ENCODE data around the gene HCAR3. TPM values are rescaled to one million over a fixed set of nuclear protein-coding genes. Genes with fewer than 3 reads are reported as not detected.

HCAR3 gene
- total RNA-seq, 1 donor, result not detected

DNA sequence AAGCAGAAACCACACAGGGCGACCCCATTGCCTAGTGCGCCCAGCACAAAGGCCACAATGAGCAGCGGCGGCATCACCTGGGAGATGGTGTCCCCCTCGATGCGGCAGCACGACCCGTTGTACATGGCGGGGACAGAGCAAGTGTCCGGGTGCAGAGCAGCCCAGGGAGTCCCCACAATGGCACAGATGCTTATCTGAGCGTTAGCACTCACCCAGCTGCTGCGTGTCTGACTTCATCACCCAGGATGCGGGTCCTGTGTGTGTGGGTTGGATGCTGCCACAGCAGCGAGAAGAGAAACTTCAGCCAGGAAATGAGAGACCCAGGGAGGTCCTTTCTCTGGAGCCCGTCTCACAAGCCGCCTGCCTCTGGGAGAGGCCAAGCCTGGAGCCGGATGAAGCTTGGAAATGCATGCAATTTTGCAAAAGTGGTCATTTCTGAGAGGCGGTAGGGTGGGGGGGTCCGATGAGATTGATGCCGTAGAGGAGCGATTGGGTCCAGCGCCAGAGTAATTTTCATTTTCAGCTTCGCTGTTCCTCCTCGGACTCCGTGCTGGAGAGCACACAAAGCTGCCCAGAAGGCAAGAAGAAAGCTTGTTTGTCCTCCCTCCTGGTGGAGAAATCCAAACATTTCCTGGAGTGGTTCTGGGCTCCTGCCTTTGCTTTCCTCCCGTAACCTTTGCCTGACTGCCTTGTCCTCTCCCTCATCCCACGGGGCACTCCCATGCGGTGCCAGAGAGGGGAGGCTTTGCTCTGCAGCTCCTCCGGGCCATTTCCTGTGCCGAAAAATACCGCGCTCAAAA is 13.8 kb upstream of the HCAR3 start, which contains the start of gene HCAR1:
Gene HCAR1 (minus strand): TSS at position 630 of the 800 bp plus-strand sequence. CDS start 505 bp downstream, at position 125.
- peak; percentile 30 for DNase-seq (ENCODE audit: low read depth)
- TF ChIP-seq, protein P1, sequence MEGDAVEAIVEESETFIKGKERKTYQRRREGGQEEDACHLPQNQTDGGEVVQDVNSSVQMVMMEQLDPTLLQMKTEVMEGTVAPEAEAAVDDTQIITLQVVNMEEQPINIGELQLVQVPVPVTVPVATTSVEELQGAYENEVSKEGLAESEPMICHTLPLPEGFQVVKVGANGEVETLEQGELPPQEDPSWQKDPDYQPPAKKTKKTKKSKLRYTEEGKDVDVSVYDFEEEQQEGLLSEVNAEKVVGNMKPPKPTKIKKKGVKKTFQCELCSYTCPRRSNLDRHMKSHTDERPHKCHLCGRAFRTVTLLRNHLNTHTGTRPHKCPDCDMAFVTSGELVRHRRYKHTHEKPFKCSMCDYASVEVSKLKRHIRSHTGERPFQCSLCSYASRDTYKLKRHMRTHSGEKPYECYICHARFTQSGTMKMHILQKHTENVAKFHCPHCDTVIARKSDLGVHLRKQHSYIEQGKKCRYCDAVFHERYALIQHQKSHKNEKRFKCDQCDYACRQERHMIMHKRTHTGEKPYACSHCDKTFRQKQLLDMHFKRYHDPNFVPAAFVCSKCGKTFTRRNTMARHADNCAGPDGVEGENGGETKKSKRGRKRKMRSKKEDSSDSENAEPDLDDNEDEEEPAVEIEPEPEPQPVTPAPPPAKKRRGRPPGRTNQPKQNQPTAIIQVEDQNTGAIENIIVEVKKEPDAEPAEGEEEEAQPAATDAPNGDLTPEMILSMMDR (IDR thresholded peaks at IDR 0.05; ENCODE audit: insufficient read depth, low read length), result peak; percentile 27
- peak within 1 kb of the TSS; percentile 44 for H3K4me3 ChIP-seq (ENCODE audit: low read depth, low read length)

- TF ChIP-seq, protein P1 (IDR thresholded peaks at IDR 0.05; ENCODE audit: insufficient read depth, low read length), result no peak
- no peak overlapping the region for H3K4me3 ChIP-seq (ENCODE audit: low read depth, low read length)
- no peak for DNase-seq (ENCODE audit: low read depth)
Observed at GRCh38 chr12:122729583-122730214, 13.1 kb upstream of the HCAR3 start.

- no peak for DNase-seq (ENCODE audit: low read depth)
- TF ChIP-seq, protein P1 (IDR thresholded peaks at IDR 0.05; ENCODE audit: insufficient read depth, low read length), result no peak
- H3K4me3 ChIP-seq (ENCODE audit: low read depth, low read length), result no peak overlapping the region
Observed at GRCh38 chr12:122726080-122726558, 9.5 kb upstream of the HCAR3 start.

- no peak overlapping the region for H3K4me3 ChIP-seq (ENCODE audit: low read depth, low read length)
- DNase-seq (ENCODE audit: low read depth), result no peak
- TF ChIP-seq, protein P1 (IDR thresholded peaks at IDR 0.05; ENCODE audit: insufficient read depth, low read length), result no peak
Observed at GRCh38 chr12:122725452-122726079, 9.0 kb upstream of the HCAR3 start.

DNA sequence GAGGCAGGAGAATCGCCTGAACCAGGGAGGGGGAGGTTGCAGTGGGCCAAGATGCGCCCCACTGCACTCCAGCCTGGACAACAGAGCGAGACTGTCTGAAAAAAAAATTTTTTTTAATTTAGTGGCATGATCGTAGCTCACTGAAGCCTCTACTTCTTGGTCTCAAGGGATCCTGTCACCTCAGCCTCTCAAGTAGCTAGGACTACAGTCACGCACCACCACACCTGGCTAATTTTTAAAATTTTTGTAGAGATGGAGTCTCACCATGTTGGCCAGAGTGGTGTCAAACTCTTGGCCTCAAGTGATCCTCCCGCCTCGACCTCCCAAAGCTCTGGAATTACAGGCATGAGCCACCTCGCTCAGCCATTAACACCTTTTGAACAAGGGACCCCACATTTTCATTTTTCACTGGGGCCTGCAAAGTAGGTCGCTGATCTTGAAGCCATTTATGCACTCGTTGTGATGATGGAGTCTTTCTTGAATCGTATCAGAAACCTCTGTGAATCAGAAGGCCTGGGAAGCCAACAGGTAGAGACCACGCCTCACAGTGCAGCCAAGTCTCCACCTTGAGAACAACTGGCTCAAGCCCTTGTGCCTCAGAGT is 8.1 kb upstream of the HCAR3 start:
- H3K4me3 ChIP-seq (ENCODE audit: low read depth, low read length), result no peak overlapping the region
- TF ChIP-seq, protein P1 (IDR thresholded peaks at IDR 0.05; ENCODE audit: insufficient read depth, low read length), result no peak
- DNase-seq (ENCODE audit: low read depth), result no peak

DNA sequence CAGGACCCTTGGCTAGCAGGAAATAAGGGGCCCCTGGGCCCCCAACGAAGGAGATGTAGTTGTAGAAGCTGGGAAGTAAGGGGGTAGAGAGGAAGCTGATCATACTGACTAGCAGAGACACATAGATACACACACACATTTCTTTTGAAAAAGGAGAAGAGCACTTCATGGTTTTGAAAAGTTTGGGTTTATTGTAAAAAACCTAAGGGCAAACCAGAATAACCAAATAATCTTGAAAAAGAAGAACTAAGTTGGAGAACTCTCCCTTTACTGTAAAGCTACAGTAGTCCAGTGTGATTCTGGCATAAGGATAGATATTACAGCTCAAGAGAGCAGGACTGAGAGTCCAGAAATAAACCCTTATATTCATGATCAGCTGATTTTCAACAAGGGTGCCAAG is 5.8 kb upstream of the HCAR3 start:
- no peak overlapping the region for H3K4me3 ChIP-seq (ENCODE audit: low read depth, low read length)
- no peak for DNase-seq (ENCODE audit: low read depth)
- TF ChIP-seq, protein P1 (IDR thresholded peaks at IDR 0.05; ENCODE audit: insufficient read depth, low read length), result no peak

All from fibroblast of the aortic adventitia (primary cell).